K562 (cell line): ENCODE data around the gene DLGAP3. TPM values are rescaled to one million over a fixed set of nuclear protein-coding genes. Genes with fewer than 3 reads are reported as not detected.

ENCODE experiments used
- ETV5 ChIP-seq: sonication (generic); formaldehyde crosslinking; IDR thresholded peaks from 2 replicates; pipeline ENCODE4 v1.4.0; 2020; ENCODE audit warnings: low read depth, mild to moderate bottlenecking, missing genetic modification reagents
- FOXK1 ChIP-seq: sonication (generic); formaldehyde crosslinking; IDR thresholded peaks from 2 replicates; pipeline ENCODE4 v1.8.0; 2022; ENCODE audit warnings: missing genetic modification reagents, mild to moderate bottlenecking, borderline replicate concordance
- HDGF ChIP-seq: fragments of 450-650 bp; IDR thresholded peaks from 2 replicates; pipeline ENCODE4 v1.6.1; 2016
- IFI16 ChIP-seq: fragments of 250-450 bp; sonication (Bioruptor Pico); IDR thresholded peaks from 2 replicates; pipeline ENCODE4 v2.1.2; 2022; ENCODE audit warnings: mild to moderate bottlenecking, inconsistent platforms
- NFE2 ChIP-seq: IDR thresholded peaks from 2 replicates; pipeline ENCODE4 v1.6.1; 2014; ENCODE audit warnings: antibody characterized with exemption, low read depth
- PHB ChIP-seq: fragments of 250-450 bp; sonication (Bioruptor Pico); IDR thresholded peaks from 2 replicates; pipeline ENCODE4 v1.5.0; 2021
- RAD21 ChIP-seq, 2 experiments: fragments of 250-450 bp in 1 of 2; fragments of 450-650 bp in 1 of 2; sonication (Bioruptor Pico) in 1 of 2; formaldehyde crosslinking in 1 of 2; IDR thresholded peaks in 1 of 2; conservative IDR thresholded peaks in 1 of 2; 2 replicates each; pipeline versions ENCODE4 v1.4.0 to v1.8.0; 2020 to 2022; ENCODE audit warnings: mild to moderate bottlenecking in 2 of 2, moderate library complexity in 1 of 2
- RBM25 ChIP-seq: fragments of 200-400 bp; formaldehyde crosslinking; IDR thresholded peaks from 2 replicates; pipeline ENCODE4 v1.6.1; 2018; ENCODE audit warnings: low read length, low read depth, moderate library complexity; ENCODE audit not compliant: severe bottlenecking
- SMARCA5 ChIP-seq: fragments of 450-650 bp; IDR thresholded peaks from 2 replicates; pipeline ENCODE4 v1.6.1; 2016
- STAT5A ChIP-seq: IDR thresholded peaks from 2 replicates; pipeline ENCODE4 v1.6.1; 2012; ENCODE audit warnings: low read length, inconsistent platforms, borderline replicate concordance
- ZNF121 ChIP-seq: sonication (generic); formaldehyde crosslinking; conservative IDR thresholded peaks from 2 replicates; pipeline ENCODE4 v1.8.0; 2022; ENCODE audit warnings: missing genetic modification reagents
- ZNF217 ChIP-seq: sonication (generic); formaldehyde crosslinking; IDR thresholded peaks from 2 replicates; pipeline ENCODE4 v1.8.0; 2022; ENCODE audit warnings: mild to moderate bottlenecking, missing genetic modification reagents
- polyA plus RNA-seq, 8 experiments: library from polyadenylated mRNA; depleted of rRNA in 4 of 8; stranded (reverse) in 5 of 8; unstranded in 3 of 8; fragments of >200 nt; fragmentation: Nextera tagmentation in 2 of 8; fragmentation: Illumina TruSeq in 1 of 8; extraction: Ambion mirVana in 2 of 8; extraction: Trizol in 1 of 8; gene quantifications; 2 replicates each; pipeline versions ENCODE4 v1.2.1 to v1.2.3, GENCODE V29; 2011 to 2014; ENCODE audit warnings: inconsistent platforms in 1 of 8, missing spikeins in 1 of 8
- total RNA-seq, 7 experiments: library from RNA; depleted of rRNA in 6 of 7; stranded (reverse); fragments of >200 nt in 6 of 7; fragmentation: Illumina TruSeq in 2 of 7; extraction: Trizol in 2 of 7; gene quantifications; 2 replicates each; pipeline versions ENCODE4 v1.2.1 to v1.2.3, GENCODE V29; 2011 to 2021; ENCODE audit warnings: low replicate concordance in 1 of 7
- TF ChIP-seq, protein P1 (sequence below), 2 experiments: fragments of 450-650 bp in 1 of 2; sonication (generic) in 1 of 2; formaldehyde crosslinking in 1 of 2; IDR thresholded peaks in 1 of 2; conservative IDR thresholded peaks in 1 of 2; 2 replicates each; pipeline versions ENCODE4 v1.6.1 to v1.8.1; 2016 to 2023; ENCODE audit warnings: mild to moderate bottlenecking in 2 of 2, moderate library complexity in 2 of 2, inconsistent platforms in 1 of 2, missing genetic modification reagents in 1 of 2
- TF ChIP-seq, protein P2 (sequence below): fragments of 450-650 bp; IDR thresholded peaks from 2 replicates; pipeline ENCODE4 v1.6.1; 2017; ENCODE audit warnings: mild to moderate bottlenecking, moderate library complexity
- TF ChIP-seq, protein P3 (sequence below): fragments of 450-650 bp; formaldehyde crosslinking; IDR thresholded peaks from 2 replicates; pipeline ENCODE4 v1.4.0; 2022; ENCODE audit warnings: mild to moderate bottlenecking, moderate library complexity
- TF ChIP-seq, protein P4 (sequence below): IDR thresholded peaks from 3 replicates; pipeline ENCODE4 v1.6.1; 2011; ENCODE audit warnings: borderline replicate concordance, mild to moderate bottlenecking; ENCODE audit not compliant: insufficient read length, insufficient read depth

DLGAP3 gene
- total and polyA plus RNA-seq, 9 of the 15 experiments (the other 6 are each of a cell fraction or from before 2014, with no cell fraction given): 0.01 to 0.16 (median 0.07) TPM; not detected in 6

DNA sequence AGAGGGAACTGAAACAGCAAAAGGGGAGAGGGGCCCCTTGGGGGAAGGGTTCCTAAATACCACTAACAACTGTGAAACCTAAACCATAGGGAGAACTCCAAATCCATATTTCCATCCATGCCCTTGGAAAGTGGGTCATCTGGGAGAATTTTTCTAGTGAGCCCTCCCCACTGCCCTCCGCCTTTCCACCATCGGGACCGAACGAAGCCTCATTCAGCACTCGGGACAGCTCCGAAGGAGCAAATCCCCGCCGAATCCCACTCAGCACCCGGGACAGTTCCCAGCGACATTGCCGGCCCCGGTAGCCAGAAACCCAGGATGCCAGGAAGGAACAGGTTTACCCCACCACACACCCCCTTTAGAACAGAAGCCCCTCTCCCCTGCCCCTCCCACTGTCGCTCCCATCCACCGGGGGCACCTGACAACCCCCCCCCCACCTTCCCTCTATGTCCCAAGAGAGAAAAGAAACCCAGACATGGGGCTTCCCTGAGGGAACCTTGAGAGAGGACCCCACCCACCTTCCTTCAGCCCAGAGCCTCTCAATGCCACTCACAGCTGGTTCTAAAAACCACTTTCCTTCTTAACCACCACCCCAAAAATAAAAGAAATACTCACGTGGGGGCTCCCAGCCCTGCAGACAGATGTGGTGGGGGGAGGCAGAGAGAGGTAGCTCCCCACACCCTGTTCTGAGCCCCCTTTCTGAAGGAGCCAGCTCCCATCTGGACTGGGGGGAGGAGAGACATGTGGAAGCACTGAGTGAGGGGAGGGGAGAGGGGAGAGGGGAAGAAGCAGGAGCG lies 4.5 kb downstream of the DLGAP3 start (continued):
- TF ChIP-seq, protein P1, sequence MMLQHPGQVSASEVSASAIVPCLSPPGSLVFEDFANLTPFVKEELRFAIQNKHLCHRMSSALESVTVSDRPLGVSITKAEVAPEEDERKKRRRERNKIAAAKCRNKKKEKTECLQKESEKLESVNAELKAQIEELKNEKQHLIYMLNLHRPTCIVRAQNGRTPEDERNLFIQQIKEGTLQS (IDR thresholded peaks at IDR 0.05): no peak
- TF ChIP-seq, protein P1 (CRISPR knock-in tag; conservative IDR thresholded peaks at IDR 0.05): peak; percentile 79
- TF ChIP-seq NFE2 (no peak), ZNF217 (peak; percentile 90; the same call in 1 of the 2 replicates), ZNF121 (CRISPR knock-in tag) (peak; percentile 41; the same call in 1 of the 2 replicates), STAT5A (no peak), SMARCA5 (no peak), FOXK1 (CRISPR knock-in tag) (peak; percentile 98), IFI16 (CRISPR knock-in tag) (no peak), ETV5 (peak; percentile 86), RAD21 (CRISPR knock-in tag; conservative IDR thresholded peaks at IDR 0.05 in 1 of 2, IDR thresholded peaks at IDR 0.05 in 1 of 2) (0 out of 4 replicates have a peak, but pooled peaks of 1 of the 2 experiments have one; percentile 3), RBM25 (no peak), PHB (CRISPR knock-in tag) (no peak), HDGF (no peak)
- TF ChIP-seq, protein P2, sequence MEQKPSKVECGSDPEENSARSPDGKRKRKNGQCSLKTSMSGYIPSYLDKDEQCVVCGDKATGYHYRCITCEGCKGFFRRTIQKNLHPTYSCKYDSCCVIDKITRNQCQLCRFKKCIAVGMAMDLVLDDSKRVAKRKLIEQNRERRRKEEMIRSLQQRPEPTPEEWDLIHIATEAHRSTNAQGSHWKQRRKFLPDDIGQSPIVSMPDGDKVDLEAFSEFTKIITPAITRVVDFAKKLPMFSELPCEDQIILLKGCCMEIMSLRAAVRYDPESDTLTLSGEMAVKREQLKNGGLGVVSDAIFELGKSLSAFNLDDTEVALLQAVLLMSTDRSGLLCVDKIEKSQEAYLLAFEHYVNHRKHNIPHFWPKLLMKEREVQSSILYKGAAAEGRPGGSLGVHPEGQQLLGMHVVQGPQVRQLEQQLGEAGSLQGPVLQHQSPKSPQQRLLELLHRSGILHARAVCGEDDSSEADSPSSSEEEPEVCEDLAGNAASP: no peak
- TF ChIP-seq, protein P3, sequence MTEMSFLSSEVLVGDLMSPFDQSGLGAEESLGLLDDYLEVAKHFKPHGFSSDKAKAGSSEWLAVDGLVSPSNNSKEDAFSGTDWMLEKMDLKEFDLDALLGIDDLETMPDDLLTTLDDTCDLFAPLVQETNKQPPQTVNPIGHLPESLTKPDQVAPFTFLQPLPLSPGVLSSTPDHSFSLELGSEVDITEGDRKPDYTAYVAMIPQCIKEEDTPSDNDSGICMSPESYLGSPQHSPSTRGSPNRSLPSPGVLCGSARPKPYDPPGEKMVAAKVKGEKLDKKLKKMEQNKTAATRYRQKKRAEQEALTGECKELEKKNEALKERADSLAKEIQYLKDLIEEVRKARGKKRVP (CRISPR knock-in tag): peak; percentile 58; the same call in 1 of the 2 replicates
- TF ChIP-seq, protein P4, sequence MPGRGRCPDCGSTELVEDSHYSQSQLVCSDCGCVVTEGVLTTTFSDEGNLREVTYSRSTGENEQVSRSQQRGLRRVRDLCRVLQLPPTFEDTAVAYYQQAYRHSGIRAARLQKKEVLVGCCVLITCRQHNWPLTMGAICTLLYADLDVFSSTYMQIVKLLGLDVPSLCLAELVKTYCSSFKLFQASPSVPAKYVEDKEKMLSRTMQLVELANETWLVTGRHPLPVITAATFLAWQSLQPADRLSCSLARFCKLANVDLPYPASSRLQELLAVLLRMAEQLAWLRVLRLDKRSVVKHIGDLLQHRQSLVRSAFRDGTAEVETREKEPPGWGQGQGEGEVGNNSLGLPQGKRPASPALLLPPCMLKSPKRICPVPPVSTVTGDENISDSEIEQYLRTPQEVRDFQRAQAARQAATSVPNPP: no peak
